GM23338 (cell line): ENCODE measurements around the gene RHNO1. TPM values are rescaled to one million over a fixed set of nuclear protein-coding genes. Genes with fewer than 3 reads are reported as not detected.

Experiments used
- ATAC-seq: fragments of 200-7000 bp; cut with Tn5 transposase; 3 replicates; pipeline ENCODE4 v1.9.1; 2020
- DNase-seq: peaks from one replicate; pipeline ENCODE4 v3.0.0-alpha.2; 2015; ENCODE audit warnings: low spot score
- H2AFZ ChIP-seq: fragments of 200-600 bp; sonication (generic); 2 replicates; pipeline ENCODE4 v1.8.0; 2016; ENCODE audit warnings: antibody characterized with exemption, mild to moderate bottlenecking, moderate library complexity
- H3F3A ChIP-seq: fragments of 200-600 bp; sonication (generic); replicated peaks from 2 replicates; pipeline ENCODE4 v1.8.0; 2017; ENCODE audit warnings: antibody characterized with exemption, mixed run types, low read depth
- H3K27ac ChIP-seq: fragments of 200-600 bp; sonication (generic); 2 replicates; pipeline ENCODE4 v1.6.1; 2016; ENCODE audit warnings: low read depth
- H3K27me3 ChIP-seq: fragments of 200-600 bp; sonication (generic); 2 replicates; pipeline ENCODE4 v1.8.0; 2016; ENCODE audit warnings: mild to moderate bottlenecking, mixed run types, moderate library complexity; ENCODE audit not compliant: insufficient read depth
- H3K36me3 ChIP-seq: fragments of 200-600 bp; sonication (generic); 2 replicates; pipeline ENCODE4 v1.8.0; 2016; ENCODE audit warnings: mild to moderate bottlenecking; ENCODE audit not compliant: insufficient read depth
- H3K4me1 ChIP-seq: fragments of 200-600 bp; sonication (generic); 2 replicates; pipeline ENCODE4 v1.8.0; 2016; ENCODE audit warnings: mild to moderate bottlenecking, moderate library complexity; ENCODE audit not compliant: insufficient read depth
- H3K4me2 ChIP-seq: fragments of 200-600 bp; sonication (generic); 2 replicates; pipeline ENCODE4 v1.7.1; 2017; ENCODE audit warnings: mixed run types
- H3K4me3 ChIP-seq: fragments of 200-600 bp; sonication (generic); 2 replicates; pipeline ENCODE4 v1.6.1; 2016; ENCODE audit warnings: mixed run types
- H3K79me2 ChIP-seq: fragments of 200-600 bp; sonication (generic); replicated peaks from 2 replicates; pipeline ENCODE4 v1.8.0; 2017; ENCODE audit warnings: mild to moderate bottlenecking; ENCODE audit not compliant: insufficient read depth
- H3K9me2 ChIP-seq: fragments of 200-600 bp; sonication (generic); 2 replicates; pipeline ENCODE4 v1.8.0; 2017; ENCODE audit not compliant: insufficient read depth
- H4K20me1 ChIP-seq: fragments of 200-600 bp; sonication (generic); replicated peaks from 2 replicates; pipeline ENCODE4 v1.8.0; 2017; ENCODE audit warnings: mild to moderate bottlenecking; ENCODE audit not compliant: insufficient read depth
- H3K27ac Mint-ChIP-seq: 2 replicates; pipeline ENCODE4 v1.8.0; 2020; ENCODE audit warnings: inconsistent platforms, mild to moderate bottlenecking, moderate library complexity, mixed read lengths
- H3K27me3 Mint-ChIP-seq: 3 replicates; pipeline ENCODE4 v1.8.0; 2022; ENCODE audit warnings: low read depth, mild to moderate bottlenecking, moderate library complexity, mixed read lengths, inconsistent platforms; ENCODE audit not compliant: insufficient read depth, poor library complexity
- H3K36me3 Mint-ChIP-seq: 3 replicates; pipeline ENCODE4 v1.8.0; 2021; ENCODE audit warnings: low read depth, mild to moderate bottlenecking, inconsistent platforms, moderate library complexity, mixed read lengths
- H3K4me1 Mint-ChIP-seq: 3 replicates; pipeline ENCODE4 v1.8.0; 2020; ENCODE audit warnings: mild to moderate bottlenecking, inconsistent platforms, mixed read lengths
- H3K4me3 Mint-ChIP-seq: 3 replicates; pipeline ENCODE4 v1.8.0; 2021; ENCODE audit warnings: moderate library complexity, mild to moderate bottlenecking, inconsistent platforms, mixed read lengths
- H3K9me3 Mint-ChIP-seq: 3 replicates; pipeline ENCODE4 v1.8.0; 2020; ENCODE audit warnings: moderate library complexity, mild to moderate bottlenecking, inconsistent platforms, mixed read lengths
- CREB1 ChIP-seq: fragments of 250-450 bp; sonication (Bioruptor Pico); IDR thresholded peaks from 2 replicates; pipeline ENCODE4 v1.5.0; 2020; ENCODE audit warnings: low read depth, mild to moderate bottlenecking, moderate library complexity
- ETS1 ChIP-seq: IDR thresholded peaks from 2 replicates; pipeline ENCODE4 v1.6.1; 2016; ENCODE audit warnings: antibody characterized with exemption
- EZH2 ChIP-seq: fragments of 200-600 bp; sonication (generic); IDR thresholded peaks from one replicate; pipeline ENCODE4 v1.8.0; 2017; ENCODE audit warnings: antibody characterized with exemption, mild to moderate bottlenecking, low read depth; ENCODE audit not compliant: unreplicated experiment
- EZH2phosphoT487 ChIP-seq: fragments of 200-600 bp; sonication (generic); IDR thresholded peaks from one replicate; pipeline ENCODE4 v1.8.1; 2018; ENCODE audit warnings: antibody characterized with exemption; ENCODE audit not compliant: unreplicated experiment
- JUNB ChIP-seq: IDR thresholded peaks from one replicate; pipeline ENCODE4 v1.6.1; 2016; ENCODE audit warnings: antibody characterized with exemption; ENCODE audit not compliant: unreplicated experiment
- NANOG ChIP-seq: IDR thresholded peaks from 2 replicates; pipeline ENCODE4 v1.6.1; 2016; ENCODE audit warnings: antibody characterized with exemption, borderline replicate concordance
- POLR2AphosphoS5 ChIP-seq: IDR thresholded peaks from 2 replicates; pipeline ENCODE4 v1.6.1; 2016; ENCODE audit warnings: antibody characterized with exemption, low read depth
- REST ChIP-seq: IDR thresholded peaks from one replicate; pipeline ENCODE4 v1.6.1; 2018; ENCODE audit warnings: antibody characterized with exemption; ENCODE audit not compliant: unreplicated experiment
- STAT1 ChIP-seq: IDR thresholded peaks from one replicate; pipeline ENCODE4 v1.6.1; 2016; ENCODE audit warnings: antibody characterized with exemption; ENCODE audit not compliant: unreplicated experiment
- ZNF114 ChIP-seq: fragments of 250-450 bp; sonication (Bioruptor Pico); IDR thresholded peaks from 2 replicates; pipeline ENCODE4 v1.5.0; 2020; ENCODE audit warnings: mild to moderate bottlenecking, moderate library complexity
- ZNF331 ChIP-seq: fragments of 250-450 bp; sonication (Bioruptor Pico); IDR thresholded peaks from 2 replicates; pipeline ENCODE4 v1.5.0; 2020; ENCODE audit warnings: low read depth, mild to moderate bottlenecking, moderate library complexity
- polyA plus RNA-seq: library from polyadenylated mRNA; unstranded; fragments of >200 nt; fragmentation: Nextera tagmentation; extraction: Ambion mirVana; gene quantifications from 2 replicates; pipeline ENCODE4 v1.2.1, GENCODE V29; 2016
- total RNA-seq: library from RNA; depleted of rRNA; stranded (reverse); fragments of >200 nt; shearing (Covaris generic); gene quantifications from 2 replicates; pipeline ENCODE4 v1.2.3, GENCODE V29; 2014

RHNO1 gene
- total and polyA plus RNA-seq, 2 experiments from 2014 or later = 56.4 to 63.8 TPM

- Histone ChIP-seq H2AFZ (peak overlapping the region; percentile 96), H3K9me2 (no peaks in the 10 kb centered on the region), H3K4me3 (peak overlapping the region; percentile 90), H3K79me2 (peaks cover 25% of the 10 kb centered on the region), H4K20me1 (peaks cover 25% of the 10 kb centered on the region; the same call in 1 of the 2 replicates), H3K27me3 (no peaks in the 10 kb centered on the region), H3K27ac (peak overlapping the region; percentile 90), H3K4me1 (peaks cover 4% of the 10 kb centered on the region), H3F3A (peaks cover 27% of the 10 kb centered on the region), H3K4me2 (peak overlapping the region; percentile 90), H3K36me3 (peaks cover 28% of the 10 kb centered on the region)
- ATAC-seq = no peak
- Mint-ChIP-seq H3K4me3 (peak overlapping the region; percentile 91), H3K9me3 (peaks cover 3% of the 10 kb centered on the region; the same call in 1 of the 3 replicates), H3K27me3 (peaks cover 22% of the 10 kb centered on the region), H3K4me1 (peaks cover 17% of the 10 kb centered on the region), H3K27ac (peak overlapping the region; percentile 90), H3K36me3 (peaks cover 39% of the 10 kb centered on the region)
- TF ChIP-seq EZH2 = no peak
- no peak for TF ChIP-seq STAT1
- TF ChIP-seq EZH2phosphoT487 = no peak
- TF ChIP-seq CREB1 (CRISPR knock-in tag) = no peak
- no peak for TF ChIP-seq POLR2AphosphoS5
- TF ChIP-seq REST = no peak
- TF ChIP-seq ZNF114 (CRISPR knock-in tag) = no peak
- no peak for TF ChIP-seq NANOG
- no peak for DNase-seq
Measured at GRCh38 chr12:2890001-2890387, 13.0 kb downstream of the RHNO1 start.

- H2AFZ ChIP-seq = peak within 1 kb of the TSS; percentile 96
- H3K79me2 ChIP-seq = peaks cover 32% of the 10 kb centered on the region
- ATAC-seq = peak; percentile 94
- no peak for TF ChIP-seq ZNF331
- TF ChIP-seq CREB1 (CRISPR knock-in tag) = peak; percentile 42; the same call in 1 of the 2 replicates
- TF ChIP-seq REST = no peak
- TF ChIP-seq EZH2 = no peak
- no peak for TF ChIP-seq JUNB
- no peak for TF ChIP-seq EZH2phosphoT487
- TF ChIP-seq ETS1 = peak; percentile 50
- TF ChIP-seq ZNF114 (CRISPR knock-in tag) = no peak
Measured at GRCh38 chr12:2890388-2891239, 13.6 kb downstream of the RHNO1 start, which contains the start of gene TULP3. TSS of gene TULP3 (plus strand) at chr12:2890891. CDS start at chr12:2890948, 57 bp downstream.

More at GRCh38 chr12:2890388-2891239, 13.6 kb downstream of the RHNO1 start, which contains the start of gene TULP3:
- H3K9me2 ChIP-seq = no peaks in the 10 kb centered on the region
- H3K27ac ChIP-seq = peak within 1 kb of the TSS; percentile 90
- H3F3A ChIP-seq = peaks cover 27% of the 10 kb centered on the region
- peak within 1 kb of the TSS; percentile 90 for H3K27ac Mint-ChIP-seq
- peaks cover 25% of the 10 kb centered on the region; the same call in 1 of the 2 replicates for H4K20me1 ChIP-seq
- H3K4me1 ChIP-seq = peaks cover 3% of the 10 kb centered on the region
- peaks cover 28% of the 10 kb centered on the region for H3K36me3 ChIP-seq
- H3K36me3 Mint-ChIP-seq = peaks cover 34% of the 10 kb centered on the region
- peak within 1 kb of the TSS; percentile 91 for H3K4me3 Mint-ChIP-seq
- H3K4me2 ChIP-seq = peak within 1 kb of the TSS; percentile 90
- no peaks in the 10 kb centered on the region for H3K27me3 ChIP-seq
- peaks cover 19% of the 10 kb centered on the region for H3K27me3 Mint-ChIP-seq
- DNase-seq = peak; percentile 99
- H3K4me1 Mint-ChIP-seq = peaks cover 16% of the 10 kb centered on the region
- peaks cover 3% of the 10 kb centered on the region; the same call in 1 of the 3 replicates for H3K9me3 Mint-ChIP-seq
- peak within 1 kb of the TSS; percentile 90 for H3K4me3 ChIP-seq
